ENCODE measurements around the gene TFAP2A.

DNA sequence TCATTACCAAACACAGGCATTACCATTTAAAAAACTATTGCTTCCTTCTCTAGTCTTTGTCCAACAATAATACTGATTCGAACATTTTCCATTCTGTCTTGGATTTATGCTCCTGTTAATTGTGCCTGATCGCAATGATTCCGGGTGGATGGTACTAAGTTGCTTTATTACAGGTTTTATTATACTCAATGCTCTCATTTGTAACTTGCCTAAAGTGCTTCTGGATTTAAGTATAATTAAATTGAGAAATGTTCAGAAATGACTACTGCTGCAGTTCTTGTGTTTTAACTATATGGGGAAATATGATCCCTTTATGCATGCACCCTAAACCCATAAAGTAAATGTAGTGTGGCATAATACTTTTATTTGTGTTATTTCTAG lies 7.2 kb downstream of the TFAP2A start:
- TF ChIP-seq, protein P1, sequence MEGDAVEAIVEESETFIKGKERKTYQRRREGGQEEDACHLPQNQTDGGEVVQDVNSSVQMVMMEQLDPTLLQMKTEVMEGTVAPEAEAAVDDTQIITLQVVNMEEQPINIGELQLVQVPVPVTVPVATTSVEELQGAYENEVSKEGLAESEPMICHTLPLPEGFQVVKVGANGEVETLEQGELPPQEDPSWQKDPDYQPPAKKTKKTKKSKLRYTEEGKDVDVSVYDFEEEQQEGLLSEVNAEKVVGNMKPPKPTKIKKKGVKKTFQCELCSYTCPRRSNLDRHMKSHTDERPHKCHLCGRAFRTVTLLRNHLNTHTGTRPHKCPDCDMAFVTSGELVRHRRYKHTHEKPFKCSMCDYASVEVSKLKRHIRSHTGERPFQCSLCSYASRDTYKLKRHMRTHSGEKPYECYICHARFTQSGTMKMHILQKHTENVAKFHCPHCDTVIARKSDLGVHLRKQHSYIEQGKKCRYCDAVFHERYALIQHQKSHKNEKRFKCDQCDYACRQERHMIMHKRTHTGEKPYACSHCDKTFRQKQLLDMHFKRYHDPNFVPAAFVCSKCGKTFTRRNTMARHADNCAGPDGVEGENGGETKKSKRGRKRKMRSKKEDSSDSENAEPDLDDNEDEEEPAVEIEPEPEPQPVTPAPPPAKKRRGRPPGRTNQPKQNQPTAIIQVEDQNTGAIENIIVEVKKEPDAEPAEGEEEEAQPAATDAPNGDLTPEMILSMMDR (IDR thresholded peaks at IDR 0.05) = no peak
- TF ChIP-seq, protein P2, sequence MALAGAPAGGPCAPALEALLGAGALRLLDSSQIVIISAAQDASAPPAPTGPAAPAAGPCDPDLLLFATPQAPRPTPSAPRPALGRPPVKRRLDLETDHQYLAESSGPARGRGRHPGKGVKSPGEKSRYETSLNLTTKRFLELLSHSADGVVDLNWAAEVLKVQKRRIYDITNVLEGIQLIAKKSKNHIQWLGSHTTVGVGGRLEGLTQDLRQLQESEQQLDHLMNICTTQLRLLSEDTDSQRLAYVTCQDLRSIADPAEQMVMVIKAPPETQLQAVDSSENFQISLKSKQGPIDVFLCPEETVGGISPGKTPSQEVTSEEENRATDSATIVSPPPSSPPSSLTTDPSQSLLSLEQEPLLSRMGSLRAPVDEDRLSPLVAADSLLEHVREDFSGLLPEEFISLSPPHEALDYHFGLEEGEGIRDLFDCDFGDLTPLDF (CRISPR knock-in tag; IDR thresholded peaks at IDR 0.05) = no peak
- no peak for TF ChIP-seq FOXJ3 (CRISPR knock-in tag; IDR thresholded peaks at IDR 0.05; ENCODE audit: borderline replicate concordance)
- TF ChIP-seq, protein P3, sequence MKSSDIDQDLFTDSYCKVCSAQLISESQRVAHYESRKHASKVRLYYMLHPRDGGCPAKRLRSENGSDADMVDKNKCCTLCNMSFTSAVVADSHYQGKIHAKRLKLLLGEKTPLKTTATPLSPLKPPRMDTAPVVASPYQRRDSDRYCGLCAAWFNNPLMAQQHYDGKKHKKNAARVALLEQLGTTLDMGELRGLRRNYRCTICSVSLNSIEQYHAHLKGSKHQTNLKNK (CRISPR knock-in tag; IDR thresholded peaks at IDR 0.05) = no peak
- TF ChIP-seq, protein P4, sequence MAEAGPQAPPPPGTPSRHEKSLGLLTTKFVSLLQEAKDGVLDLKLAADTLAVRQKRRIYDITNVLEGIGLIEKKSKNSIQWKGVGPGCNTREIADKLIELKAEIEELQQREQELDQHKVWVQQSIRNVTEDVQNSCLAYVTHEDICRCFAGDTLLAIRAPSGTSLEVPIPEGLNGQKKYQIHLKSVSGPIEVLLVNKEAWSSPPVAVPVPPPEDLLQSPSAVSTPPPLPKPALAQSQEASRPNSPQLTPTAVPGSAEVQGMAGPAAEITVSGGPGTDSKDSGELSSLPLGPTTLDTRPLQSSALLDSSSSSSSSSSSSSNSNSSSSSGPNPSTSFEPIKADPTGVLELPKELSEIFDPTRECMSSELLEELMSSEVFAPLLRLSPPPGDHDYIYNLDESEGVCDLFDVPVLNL (CRISPR knock-in tag; IDR thresholded peaks at IDR 0.05; ENCODE audit: borderline replicate concordance, low read depth) = no peak
- TF ChIP-seq NR2C2 (CRISPR knock-in tag; IDR thresholded peaks at IDR 0.05) = no peak
- TF ChIP-seq, protein P5, sequence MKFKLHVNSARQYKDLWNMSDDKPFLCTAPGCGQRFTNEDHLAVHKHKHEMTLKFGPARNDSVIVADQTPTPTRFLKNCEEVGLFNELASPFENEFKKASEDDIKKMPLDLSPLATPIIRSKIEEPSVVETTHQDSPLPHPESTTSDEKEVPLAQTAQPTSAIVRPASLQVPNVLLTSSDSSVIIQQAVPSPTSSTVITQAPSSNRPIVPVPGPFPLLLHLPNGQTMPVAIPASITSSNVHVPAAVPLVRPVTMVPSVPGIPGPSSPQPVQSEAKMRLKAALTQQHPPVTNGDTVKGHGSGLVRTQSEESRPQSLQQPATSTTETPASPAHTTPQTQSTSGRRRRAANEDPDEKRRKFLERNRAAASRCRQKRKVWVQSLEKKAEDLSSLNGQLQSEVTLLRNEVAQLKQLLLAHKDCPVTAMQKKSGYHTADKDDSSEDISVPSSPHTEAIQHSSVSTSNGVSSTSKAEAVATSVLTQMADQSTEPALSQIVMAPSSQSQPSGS (CRISPR knock-in tag; IDR thresholded peaks at IDR 0.05; ENCODE audit: borderline replicate concordance, low read depth) = no peak
- TF ChIP-seq, protein P6, sequence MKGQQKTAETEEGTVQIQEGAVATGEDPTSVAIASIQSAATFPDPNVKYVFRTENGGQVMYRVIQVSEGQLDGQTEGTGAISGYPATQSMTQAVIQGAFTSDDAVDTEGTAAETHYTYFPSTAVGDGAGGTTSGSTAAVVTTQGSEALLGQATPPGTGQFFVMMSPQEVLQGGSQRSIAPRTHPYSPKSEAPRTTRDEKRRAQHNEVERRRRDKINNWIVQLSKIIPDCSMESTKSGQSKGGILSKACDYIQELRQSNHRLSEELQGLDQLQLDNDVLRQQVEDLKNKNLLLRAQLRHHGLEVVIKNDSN (CRISPR knock-in tag; IDR thresholded peaks at IDR 0.05) = no peak
- no peak for TF ChIP-seq ETV6 (CRISPR knock-in tag; IDR thresholded peaks at IDR 0.05)
- TF ChIP-seq IRF2 (CRISPR knock-in tag; IDR thresholded peaks at IDR 0.05; ENCODE audit: borderline replicate concordance, low read depth) = no peak
- no peak for TF ChIP-seq CREM (CRISPR knock-in tag; IDR thresholded peaks at IDR 0.05)
- no peak for TF ChIP-seq SMAD4 (CRISPR knock-in tag; IDR thresholded peaks at IDR 0.05)
- TF ChIP-seq, protein P7, sequence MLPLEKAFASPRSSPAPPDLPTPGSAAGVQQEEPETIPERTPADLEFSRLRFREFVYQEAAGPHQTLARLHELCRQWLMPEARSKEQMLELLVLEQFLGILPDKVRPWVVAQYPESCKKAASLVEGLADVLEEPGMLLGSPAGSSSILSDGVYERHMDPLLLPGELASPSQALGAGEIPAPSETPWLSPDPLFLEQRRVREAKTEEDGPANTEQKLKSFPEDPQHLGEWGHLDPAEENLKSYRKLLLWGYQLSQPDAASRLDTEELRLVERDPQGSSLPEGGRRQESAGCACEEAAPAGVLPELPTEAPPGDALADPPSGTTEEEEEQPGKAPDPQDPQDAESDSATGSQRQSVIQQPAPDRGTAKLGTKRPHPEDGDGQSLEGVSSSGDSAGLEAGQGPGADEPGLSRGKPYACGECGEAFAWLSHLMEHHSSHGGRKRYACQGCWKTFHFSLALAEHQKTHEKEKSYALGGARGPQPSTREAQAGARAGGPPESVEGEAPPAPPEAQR (CRISPR knock-in tag; IDR thresholded peaks at IDR 0.05) = no peak
- TF ChIP-seq TEAD4 (CRISPR knock-in tag; IDR thresholded peaks at IDR 0.05) = no peak

Measured in WTC11 (cell line).